Testis (tissue), 2 donors: ENCODE measurements around the gene GTF3C5.

Experiments
- POLR2A ChIP-seq: fragments of 450-650 bp; IDR thresholded peaks from one replicate; pipeline ENCODE4 v1.6.1; 2017; ENCODE audit warnings: antibody characterized with exemption, mild to moderate bottlenecking, moderate library complexity
- TF ChIP-seq, protein P1 (sequence below), 3 experiments: fragments of 450-650 bp in 2 of 3; fragments of 200-600 bp in 1 of 3; sonication (generic) in 1 of 3; IDR thresholded peaks; one replicate each; pipeline ENCODE4 v1.5.1; 2016 to 2019; ENCODE audit warnings: antibody characterized with exemption in 3 of 3, mild to moderate bottlenecking in 2 of 3, moderate library complexity in 1 of 3

- TF ChIP-seq, protein P1, sequence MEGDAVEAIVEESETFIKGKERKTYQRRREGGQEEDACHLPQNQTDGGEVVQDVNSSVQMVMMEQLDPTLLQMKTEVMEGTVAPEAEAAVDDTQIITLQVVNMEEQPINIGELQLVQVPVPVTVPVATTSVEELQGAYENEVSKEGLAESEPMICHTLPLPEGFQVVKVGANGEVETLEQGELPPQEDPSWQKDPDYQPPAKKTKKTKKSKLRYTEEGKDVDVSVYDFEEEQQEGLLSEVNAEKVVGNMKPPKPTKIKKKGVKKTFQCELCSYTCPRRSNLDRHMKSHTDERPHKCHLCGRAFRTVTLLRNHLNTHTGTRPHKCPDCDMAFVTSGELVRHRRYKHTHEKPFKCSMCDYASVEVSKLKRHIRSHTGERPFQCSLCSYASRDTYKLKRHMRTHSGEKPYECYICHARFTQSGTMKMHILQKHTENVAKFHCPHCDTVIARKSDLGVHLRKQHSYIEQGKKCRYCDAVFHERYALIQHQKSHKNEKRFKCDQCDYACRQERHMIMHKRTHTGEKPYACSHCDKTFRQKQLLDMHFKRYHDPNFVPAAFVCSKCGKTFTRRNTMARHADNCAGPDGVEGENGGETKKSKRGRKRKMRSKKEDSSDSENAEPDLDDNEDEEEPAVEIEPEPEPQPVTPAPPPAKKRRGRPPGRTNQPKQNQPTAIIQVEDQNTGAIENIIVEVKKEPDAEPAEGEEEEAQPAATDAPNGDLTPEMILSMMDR (IDR thresholded peaks at IDR 0.05): no peak
- TF ChIP-seq POLR2A: no peak
Observed at GRCh38 chr9:133014696-133015095, 16.1 kb upstream of the GTF3C5 start.
